Kidney epithelial cell (primary cell): ENCODE measurements around the gene AVPR2. TPM values are rescaled to one million over a fixed set of nuclear protein-coding genes. Genes with fewer than 3 reads are reported as not detected.

ENCODE experiments used
- DNase-seq: peaks from one replicate; pipeline ENCODE4 v3.0.0-alpha.2; 2010; ENCODE audit warnings: low read depth
- H3K27me3 ChIP-seq: 2 replicates; pipeline ENCODE4 v1.6.0; 2011; ENCODE audit warnings: low read length; ENCODE audit not compliant: control insufficient read depth, insufficient read depth
- H3K36me3 ChIP-seq: 2 replicates; pipeline ENCODE4 v1.5.1; 2011; ENCODE audit warnings: low read length; ENCODE audit not compliant: control insufficient read depth, insufficient read depth
- H3K4me3 ChIP-seq: 2 replicates; pipeline ENCODE4 v1.5.1; 2011; ENCODE audit warnings: low read depth, mild to moderate bottlenecking, control low read depth, low read length
- total RNA-seq: library from RNA; depleted of rRNA; stranded (reverse); fragments of >200 nt; gene quantifications from 2 replicates; pipeline ENCODE4 v1.2.3, GENCODE V29; 2015
- TF ChIP-seq, protein P1 (sequence below): IDR thresholded peaks from 2 replicates; pipeline ENCODE4 v1.5.1; 2011; ENCODE audit warnings: mild to moderate bottlenecking, moderate library complexity, low read length, control low read depth, inconsistent platforms; ENCODE audit not compliant: insufficient read depth, poor library complexity, severe bottlenecking

Gene AVPR2
- total RNA-seq, 1 donor from 2014 or later: 0.08 TPM

DNA sequence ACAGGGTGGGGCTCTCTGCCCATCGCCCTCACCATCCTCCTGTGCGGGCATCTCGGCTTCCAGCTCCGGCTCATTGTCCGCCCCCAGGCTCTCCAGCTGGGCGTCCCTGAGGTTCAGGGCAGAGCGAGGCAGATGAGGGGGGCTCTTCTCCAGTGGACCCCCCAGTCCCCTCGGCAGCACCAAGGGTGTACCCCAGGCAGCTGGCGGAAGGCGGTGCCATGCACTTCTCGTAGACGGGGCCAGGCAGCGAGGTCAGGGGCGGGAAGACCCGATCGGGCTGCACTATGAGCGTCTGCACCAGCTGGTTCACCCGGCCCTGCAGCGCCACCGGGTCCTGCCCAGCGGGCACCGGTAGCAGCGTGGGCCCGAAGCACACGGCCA is 5.5 kb downstream of the AVPR2 start:
- no peaks in the 10 kb centered on the region for H3K36me3 ChIP-seq
- H3K27me3 ChIP-seq: no peaks in the 10 kb centered on the region
- TF ChIP-seq, protein P1, sequence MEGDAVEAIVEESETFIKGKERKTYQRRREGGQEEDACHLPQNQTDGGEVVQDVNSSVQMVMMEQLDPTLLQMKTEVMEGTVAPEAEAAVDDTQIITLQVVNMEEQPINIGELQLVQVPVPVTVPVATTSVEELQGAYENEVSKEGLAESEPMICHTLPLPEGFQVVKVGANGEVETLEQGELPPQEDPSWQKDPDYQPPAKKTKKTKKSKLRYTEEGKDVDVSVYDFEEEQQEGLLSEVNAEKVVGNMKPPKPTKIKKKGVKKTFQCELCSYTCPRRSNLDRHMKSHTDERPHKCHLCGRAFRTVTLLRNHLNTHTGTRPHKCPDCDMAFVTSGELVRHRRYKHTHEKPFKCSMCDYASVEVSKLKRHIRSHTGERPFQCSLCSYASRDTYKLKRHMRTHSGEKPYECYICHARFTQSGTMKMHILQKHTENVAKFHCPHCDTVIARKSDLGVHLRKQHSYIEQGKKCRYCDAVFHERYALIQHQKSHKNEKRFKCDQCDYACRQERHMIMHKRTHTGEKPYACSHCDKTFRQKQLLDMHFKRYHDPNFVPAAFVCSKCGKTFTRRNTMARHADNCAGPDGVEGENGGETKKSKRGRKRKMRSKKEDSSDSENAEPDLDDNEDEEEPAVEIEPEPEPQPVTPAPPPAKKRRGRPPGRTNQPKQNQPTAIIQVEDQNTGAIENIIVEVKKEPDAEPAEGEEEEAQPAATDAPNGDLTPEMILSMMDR: no peak
- DNase-seq: no peak
- no peak overlapping the region for H3K4me3 ChIP-seq

DNA sequence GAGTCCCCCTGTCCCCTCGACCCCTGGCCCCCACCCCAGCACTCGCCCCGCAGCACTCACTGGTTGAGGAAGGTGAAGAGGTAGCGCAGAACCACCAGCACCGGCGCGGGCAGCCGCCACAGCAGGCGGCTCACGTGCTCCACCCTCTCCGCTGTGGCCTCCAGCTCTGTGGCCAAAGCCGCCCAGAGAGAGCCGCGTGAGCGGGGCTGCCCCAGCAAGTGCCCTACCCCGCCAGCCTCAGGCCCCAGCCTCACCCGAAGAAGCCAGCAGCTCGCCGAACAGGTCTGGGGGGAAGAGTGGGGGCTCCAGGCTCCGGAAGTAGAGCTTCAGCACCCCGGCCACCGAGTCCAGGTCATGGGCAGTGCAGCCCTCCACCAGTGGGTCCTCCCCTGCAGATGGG is 6.0 kb downstream of the AVPR2 start:
- no peaks in the 10 kb centered on the region for H3K27me3 ChIP-seq
- TF ChIP-seq, protein P1: no peak
- no peaks in the 10 kb centered on the region for H3K36me3 ChIP-seq
- DNase-seq: no peak
- H3K4me3 ChIP-seq: no peak overlapping the region

DNA sequence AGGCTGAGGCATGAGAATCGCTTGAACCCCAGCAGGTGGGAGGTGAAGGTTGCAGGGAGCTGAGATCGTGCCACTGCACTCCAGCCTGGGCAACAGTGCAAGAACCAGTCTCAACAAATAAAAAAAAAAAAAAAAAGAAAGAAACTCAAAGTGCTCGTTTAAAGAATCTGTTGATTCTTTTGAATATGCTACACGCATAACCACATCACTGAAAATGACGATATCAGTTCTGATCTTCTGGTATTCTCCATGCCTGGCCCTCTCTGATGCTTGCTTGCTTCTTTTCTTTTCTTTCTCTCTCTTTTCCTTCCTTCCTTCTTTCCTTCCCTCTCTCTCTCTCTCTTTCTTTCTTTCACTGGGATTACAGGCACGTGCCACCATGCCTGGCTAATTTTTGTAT is 7.3 kb downstream of the AVPR2 start:
- no peaks in the 10 kb centered on the region for H3K27me3 ChIP-seq
- no peak overlapping the region for H3K4me3 ChIP-seq
- TF ChIP-seq, protein P1: no peak
- DNase-seq: no peak
- H3K36me3 ChIP-seq: no peaks in the 10 kb centered on the region

DNA sequence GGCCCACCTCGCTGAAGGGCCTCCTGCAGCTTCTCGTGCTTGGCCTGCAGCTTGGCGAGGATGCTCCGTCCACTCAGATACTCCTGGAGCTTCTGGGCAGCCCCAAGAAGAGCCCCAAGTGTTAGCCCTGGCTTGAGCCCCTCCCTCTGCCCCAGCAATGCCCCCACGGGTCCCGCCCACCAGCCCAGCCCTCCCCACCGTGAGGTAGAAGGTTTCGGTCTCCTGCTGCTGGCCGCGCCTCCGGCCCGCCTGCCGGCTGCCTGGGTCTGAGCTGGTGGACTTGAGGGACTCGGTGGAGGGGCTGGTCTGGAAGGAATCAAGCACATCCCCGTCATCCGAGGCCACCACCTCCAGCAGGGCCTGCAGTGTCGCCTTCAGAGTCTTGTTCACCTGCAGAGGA is 8.7 kb downstream of the AVPR2 start:
- Histone ChIP-seq H3K27me3 (no peaks in the 10 kb centered on the region), H3K36me3 (no peaks in the 10 kb centered on the region), H3K4me3 (no peak overlapping the region)
- TF ChIP-seq, protein P1: no peak
- no peak for DNase-seq

DNA sequence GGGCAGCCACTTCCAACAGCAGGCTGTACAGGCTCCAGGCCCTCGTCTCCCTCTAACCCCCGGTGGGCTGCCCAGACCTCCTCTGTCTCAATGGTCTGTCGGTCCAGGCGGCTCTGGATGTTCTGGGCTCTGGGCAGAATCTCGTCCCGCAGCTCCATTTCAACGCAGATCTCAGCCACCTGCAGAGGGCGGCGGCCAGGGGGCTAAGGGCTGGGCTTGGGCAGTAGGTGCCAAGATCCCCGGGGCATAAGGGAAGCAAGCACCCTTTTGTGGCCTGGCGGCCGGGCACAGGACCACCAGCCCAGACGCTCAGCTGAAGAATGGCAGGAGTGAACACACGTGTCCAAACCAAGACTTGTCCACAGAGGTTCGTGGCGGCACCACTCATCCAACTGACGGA is 9.2 kb downstream of the AVPR2 start:
- Histone ChIP-seq H3K27me3 (no peaks in the 10 kb centered on the region), H3K36me3 (no peaks in the 10 kb centered on the region), H3K4me3 (no peak overlapping the region)
- DNase-seq: no peak
- TF ChIP-seq, protein P1: no peak

DNA sequence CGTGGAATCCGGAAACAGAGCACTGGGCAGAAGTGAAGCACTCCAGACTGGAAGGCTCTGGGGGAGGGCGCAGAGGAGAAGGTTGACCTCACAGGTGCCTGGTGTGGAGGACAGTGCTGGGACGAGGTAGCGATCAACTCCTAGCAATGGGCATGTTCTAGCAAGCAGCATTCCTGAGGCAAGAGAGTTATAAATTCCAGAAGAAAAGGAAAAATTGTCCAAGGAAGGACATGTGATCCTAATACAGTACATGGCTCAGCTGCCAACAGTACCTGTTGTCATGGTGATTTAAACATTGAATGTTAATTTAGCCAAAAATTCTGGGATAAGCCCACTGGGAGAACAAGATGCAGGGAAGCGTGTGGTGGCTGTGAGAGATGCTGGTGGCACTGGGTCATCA is 13.4 kb downstream of the AVPR2 start:
- TF ChIP-seq, protein P1: no peak
- Histone ChIP-seq H3K36me3 (no peaks in the 10 kb centered on the region), H3K4me3 (no peak overlapping the region), H3K27me3 (no peaks in the 10 kb centered on the region)
- no peak for DNase-seq
